NCI-H345 treated with DMSO at 0.1 percent for 48 hours (cell line): ENCODE data around the gene TLL1.

Experiments used
- DNase-seq: peaks from one replicate; lab custom pipeline; 2025; ENCODE audit not compliant: unreplicated experiment; lab: John Stamatoyannopoulos, UW

TLL1 gene

DNA sequence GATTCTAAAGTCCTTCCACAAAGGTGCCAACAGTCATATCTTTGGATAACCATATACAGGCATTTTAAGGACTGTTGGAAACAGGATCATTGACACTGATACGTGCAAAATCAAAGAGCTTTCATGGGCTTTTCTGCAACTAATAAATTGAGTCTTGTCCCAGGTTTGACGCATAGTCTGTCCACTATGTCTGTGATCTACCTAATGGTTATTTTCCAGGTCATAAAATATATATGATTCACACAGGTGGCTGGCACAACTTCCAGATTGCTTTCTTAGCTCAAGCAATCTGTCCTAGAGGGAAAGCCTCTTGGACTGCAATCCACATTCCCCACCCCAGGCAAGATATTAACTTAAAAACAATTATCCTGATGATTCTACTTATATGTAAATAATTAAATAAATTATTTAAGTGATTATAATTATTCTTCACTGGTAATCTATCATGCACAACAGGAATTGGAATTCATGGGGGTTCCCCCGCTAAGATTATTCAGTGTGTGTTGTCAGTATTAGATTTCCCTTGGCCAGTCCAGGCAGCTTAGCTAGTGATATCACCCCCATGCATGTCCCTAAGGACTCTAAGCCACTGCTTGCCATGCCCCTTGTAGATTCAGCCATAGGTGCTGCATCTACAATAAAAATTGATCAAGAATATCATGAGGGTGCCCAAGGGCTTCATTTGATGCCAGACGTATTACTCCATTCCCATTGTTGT, 97.8 kb downstream of the TLL1 start:
- no peak for DNase-seq

DNA sequence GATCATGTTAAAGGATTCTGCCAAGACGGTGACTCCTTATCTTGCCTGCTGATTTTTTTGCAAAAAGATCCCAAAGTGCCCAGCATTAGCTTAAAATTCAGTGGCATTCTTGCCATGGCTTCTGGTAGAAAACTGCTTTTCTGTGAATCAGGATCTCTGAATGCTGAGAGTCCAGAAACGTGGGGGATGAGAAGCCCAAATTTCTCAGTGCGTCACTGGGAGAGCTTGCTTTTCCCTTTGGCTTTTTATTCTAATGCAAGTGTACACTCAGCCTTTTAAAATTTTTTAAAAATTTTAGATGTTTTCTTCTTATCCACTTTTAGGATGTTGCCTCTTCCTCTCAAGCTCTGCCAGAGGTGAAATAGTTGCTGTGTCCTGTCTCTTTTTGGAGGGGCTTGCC, 98.4 kb downstream of the TLL1 start:
- no peak for DNase-seq

DNA sequence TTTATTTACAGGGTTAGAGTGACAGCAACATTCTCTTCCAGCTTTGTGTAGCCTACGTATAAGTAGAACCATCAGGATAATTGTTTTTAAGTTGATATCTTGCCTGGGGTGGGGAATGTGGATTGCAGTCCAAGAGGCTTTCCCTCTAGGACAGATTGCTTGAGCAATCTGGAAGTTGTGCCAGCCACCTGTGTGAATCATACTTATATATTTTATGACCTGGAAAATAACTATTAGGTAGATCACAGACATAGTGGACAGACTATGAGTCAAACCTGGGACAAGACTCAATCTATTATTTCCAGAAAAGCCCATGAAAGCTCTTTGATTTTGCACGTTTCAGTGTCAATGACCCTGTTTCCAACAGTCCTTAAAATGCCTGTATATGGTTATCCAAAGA, 98.9 kb downstream of the TLL1 start:
- no peak for DNase-seq

DNA sequence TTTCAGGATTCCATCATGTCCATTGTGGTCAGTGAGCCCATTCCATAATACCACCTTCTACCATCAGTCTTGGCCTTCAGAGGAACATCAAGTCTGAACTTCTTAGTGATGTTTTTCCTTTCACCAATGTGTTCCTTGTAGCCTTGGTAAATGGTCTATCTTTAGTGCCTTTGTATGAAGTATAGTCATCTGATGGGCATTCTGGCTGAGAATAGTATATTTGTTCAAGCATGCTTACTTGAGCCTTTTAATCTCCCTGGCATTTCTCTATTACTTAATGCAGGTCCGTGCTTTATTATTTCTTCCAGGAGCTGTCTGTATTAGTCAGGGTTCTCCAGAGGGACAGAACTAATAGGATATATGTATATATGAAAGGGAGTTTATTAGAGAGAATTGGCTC, 99.7 kb downstream of the TLL1 start:
- no peak for DNase-seq

DNA sequence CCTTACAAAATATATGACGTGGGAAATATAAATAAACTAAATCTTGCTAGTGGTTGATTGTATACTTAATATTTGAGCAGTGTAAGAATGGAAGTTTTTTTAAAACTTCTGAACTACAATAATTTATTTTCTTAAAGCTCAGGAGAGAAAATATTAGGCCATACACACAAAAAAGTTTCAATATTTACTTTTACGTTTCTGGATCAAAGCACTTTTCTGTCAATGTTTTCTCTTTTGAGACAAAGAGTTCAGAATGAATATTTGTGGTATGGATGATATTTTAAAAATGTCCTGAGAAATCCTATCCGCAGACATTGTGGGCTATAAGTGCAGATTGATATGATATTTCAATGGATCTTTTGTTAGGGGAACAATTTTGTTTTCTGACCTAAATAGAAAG, 109.9 kb downstream of the TLL1 start:
- DNase-seq: no peak

DNA sequence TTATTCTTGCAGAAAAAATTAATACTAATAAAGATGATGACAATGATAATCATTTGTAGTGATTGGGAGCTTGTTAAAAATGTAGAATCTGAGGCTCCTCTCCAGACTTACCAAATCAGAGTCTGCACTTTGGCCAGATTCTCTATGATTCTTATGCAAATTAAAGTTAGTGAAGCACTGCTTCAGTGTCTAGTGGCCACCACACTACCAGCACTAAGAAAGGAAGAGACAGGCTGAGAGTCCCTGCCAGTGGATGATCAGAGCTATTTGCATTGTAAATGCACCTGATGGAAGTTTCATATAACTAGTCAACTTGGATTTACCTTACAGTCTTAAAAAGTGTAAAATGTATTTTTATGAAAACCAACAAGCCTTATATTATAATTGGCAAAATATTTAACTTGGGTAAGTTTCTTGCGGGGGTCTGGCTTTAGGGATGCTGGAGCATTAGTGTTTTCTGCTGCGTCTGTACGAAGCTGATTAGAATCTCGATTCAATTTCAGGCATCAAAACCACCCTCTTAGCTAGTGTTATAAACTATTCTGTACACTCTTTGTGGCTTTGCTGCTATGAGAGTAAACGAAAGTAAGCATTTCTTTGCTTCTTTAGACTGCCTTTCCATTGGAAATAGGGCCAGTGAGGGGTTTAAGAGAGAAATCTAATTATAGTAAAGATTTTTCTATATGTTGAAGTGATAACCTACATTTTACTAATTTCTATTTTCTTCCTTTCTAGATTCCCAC, 114.1 kb downstream of the TLL1 start:
- no peak for DNase-seq

DNA sequence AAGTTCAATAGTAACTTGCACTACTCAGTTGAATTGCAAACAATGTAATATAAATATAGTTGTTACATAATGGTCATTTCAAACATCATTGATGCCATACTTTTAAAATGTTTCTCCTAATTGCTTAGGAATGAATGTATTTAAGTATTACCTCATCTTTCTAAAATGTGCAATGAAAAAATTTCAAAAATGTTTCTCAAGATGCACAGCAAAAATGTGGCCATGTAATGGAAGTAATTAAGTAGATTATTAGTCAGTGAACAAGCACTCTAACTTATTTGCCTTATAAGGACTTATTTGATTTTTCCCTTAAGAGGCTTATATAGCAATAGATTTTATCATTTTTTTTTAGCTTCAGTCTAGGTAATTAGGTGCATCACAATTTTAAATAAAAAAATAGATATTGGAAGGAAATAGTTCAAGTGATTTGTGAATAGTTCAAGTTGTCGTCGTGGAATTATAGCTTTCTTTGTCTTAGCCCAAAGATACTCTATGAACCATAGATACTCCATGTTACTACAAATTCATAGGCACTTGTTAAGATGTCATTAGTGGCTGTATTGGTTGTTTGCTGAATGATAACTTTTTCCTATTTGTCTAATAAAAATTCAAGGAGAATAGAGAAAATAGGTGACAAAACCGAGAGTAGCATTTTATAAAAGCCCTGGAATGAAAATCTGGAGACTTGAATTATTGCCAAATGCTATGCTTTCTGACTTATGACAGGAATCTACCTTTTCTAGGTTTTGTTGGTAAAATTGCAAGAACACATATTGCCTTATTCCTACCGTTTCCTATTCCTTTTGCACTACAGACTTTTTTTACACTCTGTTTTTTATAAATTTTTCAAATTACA, 118.5 kb downstream of the TLL1 start:
- DNase-seq: no peak

DNA sequence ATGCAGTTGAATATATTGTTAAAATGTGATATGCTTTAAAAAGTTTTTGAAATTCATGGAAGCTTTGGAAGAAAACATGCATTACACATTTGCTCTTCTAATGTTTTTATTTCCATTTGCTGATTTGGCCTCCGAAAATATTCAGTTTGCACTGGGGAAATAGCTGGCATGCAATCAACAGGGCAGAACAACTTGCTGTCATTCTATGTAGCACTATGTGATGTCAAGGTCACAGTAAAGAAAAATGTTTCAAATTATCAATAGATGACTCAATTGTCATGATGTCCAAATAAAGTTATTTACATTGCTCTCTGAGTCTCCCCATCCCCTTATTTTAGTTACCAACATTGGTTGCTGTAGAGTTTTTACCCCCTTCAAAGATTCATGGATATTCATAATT, 119.2 kb downstream of the TLL1 start:
- DNase-seq: no peak

DNA sequence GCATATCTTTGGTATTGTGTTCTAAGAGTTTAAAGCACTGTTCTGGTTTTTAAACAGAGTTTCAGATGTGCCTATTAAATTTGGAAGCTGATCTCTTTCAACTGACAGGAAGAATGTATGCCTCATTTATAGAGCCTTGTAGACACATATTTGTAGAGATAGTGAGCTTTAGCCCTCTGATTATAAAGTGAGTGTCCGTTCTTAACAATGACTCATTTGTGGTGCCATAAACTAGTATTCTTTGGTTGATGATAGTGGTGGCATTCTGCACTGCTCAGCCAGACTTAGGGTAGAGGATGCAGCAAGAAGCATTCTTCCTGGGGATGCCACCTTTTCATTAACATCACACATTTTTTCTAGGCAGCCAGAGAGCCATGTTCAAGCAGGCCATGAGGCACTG, 121.7 kb downstream of the TLL1 start:
- no peak for DNase-seq

DNA sequence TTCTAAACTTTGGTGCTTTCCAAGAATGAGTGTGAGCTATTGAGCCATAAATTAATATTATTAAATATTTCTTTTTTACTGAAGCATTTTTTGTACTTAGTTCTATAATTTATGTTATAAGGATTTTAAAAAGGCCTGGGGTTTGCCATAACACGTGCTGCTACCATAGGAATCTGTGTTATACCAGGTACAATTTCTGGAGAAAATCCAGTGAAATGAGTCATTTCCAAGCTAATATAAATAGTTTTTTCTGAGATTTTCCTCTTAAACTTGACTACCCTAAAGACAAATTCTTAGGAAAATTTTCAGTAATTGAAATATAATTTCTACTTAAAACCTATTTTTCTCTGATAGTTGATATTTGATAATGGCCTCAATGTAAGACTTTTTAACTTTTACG, 130.8 kb downstream of the TLL1 start:
- DNase-seq: no peak

DNA sequence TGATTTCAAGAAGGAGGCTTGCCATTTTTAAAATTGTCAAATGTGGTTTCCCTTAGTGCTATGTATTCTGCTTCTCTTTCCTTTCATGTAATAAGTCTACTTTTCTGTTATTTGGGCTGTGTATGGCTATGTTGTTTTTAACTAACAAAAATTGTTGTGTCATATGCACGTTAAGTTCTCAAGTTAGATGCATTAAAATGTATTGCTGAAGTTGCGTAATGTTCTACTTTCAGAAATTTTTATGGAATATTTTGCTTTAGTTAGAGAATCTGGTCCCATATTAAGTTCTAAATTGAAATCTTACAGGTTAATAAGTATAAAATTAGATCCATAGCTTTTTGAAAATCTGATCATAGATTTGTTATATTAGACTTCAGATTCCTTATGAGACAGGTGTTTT, 133.2 kb downstream of the TLL1 start:
- no peak for DNase-seq

DNA sequence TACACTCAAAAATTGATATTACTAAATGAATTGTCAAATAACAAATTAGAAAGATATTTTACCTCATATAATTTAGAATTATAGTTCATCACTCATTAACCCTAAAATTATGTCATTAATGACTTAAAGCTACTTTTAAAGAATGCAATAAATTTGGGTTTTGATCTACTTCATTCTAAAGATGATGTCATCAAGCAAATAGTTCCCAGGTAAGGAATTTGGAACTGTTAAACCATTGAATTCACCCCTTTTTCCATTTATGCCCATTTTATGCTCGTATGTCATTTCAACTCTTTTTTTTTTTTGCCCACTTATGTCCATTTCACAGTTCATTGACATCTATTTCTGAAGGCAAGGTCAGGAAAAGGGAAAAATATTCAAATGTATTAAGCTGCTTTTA, 135.5 kb downstream of the TLL1 start:
- no peak for DNase-seq

DNA sequence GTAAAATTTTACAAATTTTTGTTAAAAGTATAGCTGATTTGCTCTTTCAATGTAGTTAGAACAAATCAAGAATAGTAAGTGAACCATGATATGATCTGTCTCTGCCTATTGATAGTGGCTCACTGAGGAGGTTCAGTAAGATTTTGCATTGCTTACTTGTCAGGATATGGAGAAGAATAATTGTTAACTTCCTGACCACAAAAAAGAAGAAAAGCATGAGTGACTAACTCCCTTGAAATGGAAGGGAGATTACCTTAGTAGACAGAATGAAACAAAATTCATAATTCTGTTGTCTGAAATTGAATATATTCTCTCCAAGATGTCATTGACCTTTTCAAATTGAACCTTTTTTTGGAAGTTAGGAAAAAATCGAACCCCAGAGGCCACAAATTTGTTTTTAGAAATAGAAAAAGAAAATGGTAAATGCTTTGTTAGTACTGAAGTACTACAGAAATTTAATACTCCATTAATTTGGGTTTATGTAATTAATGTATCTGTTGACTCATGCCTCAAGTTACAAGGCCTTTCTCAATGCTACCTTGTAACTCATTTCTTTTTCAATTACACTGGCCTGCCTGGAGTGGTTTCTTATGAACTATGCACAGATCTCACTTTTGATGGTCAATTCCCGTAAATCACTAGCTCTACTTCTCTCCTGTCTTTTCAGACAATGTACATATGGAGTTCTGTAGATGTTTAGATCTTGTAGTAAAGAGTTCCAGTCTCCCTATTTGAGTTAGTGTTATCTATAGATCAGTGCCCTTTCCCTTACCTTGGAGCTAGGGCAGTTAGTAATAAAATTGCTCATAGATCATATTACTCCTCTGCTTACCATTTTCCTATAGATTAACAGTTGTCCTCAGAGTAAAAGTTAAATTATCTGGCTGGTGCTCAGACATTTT, 139.3 kb downstream of the TLL1 start:
- DNase-seq: no peak

DNA sequence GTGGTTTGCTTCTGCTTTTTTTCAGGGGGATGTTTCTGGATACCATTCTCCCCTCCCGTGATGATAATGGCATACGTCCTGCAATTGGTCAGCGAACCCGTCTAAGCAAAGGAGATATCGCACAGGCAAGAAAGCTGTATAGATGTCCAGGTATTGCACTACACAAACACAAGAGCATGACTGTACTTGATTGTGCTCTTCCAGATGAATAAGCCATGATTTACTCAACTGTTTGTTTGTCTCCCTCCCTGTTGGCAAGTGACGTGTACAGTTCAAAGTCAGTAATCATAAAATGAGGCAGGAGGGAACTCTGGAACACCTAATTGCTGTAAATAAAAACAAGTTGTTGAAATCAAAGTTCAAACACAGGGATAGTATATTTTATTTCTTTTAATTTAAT, 141.4 kb downstream of the TLL1 start:
- no peak for DNase-seq

DNA sequence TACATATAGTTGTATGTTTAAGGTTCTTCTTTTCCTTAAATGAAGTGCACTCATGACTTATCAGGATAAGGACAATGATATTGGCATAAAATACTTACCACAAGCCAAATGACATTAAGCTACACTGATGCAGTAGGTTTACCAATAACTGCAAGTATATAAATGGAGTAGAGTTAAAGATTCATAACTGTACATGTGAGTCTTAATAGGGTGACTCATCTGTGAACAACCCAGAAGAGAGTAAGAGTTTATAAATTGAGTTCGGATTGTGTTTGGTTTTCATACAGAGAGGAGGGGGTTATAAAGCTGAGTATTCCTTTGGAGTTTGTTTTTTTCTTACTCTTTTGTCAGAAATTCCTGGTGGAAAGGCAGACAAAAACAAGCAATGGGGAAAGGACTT, 144.8 kb downstream of the TLL1 start:
- no peak for DNase-seq

DNA sequence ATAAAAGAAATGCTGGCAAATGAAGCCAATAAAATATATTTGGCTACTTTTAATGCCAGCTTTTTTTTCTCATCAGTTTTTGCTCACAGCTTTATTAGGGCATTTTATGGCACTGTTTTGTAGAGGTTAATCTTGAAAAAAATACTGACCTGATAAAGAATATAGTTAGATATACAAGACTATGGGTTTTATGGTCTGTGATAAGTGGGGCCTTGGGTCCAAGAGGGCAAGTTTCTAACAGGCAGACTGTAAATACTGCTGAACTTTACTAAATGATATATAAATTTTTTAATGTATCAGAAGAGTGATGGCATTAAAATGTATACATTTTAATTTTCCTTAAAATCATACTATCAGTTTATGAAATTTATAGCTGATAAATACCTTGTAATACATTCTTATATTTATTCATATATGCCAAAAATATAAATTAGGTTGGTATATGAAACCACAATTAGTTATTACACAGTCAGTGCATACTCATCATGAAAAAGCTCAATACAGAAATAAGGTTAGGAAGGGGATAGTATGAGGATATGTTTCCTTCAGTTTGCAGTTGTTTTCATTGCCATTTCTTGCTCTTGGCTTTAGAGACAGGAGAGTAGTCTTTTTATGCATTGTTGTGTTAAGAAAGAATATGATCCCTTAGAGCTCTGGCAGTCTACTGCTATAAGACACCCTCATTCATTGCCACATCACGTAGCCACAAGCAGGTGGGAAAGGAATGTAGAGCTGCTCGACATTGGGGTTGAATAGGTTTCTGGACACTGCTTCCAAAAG, 146.6 kb downstream of the TLL1 start:
- no peak for DNase-seq

DNA sequence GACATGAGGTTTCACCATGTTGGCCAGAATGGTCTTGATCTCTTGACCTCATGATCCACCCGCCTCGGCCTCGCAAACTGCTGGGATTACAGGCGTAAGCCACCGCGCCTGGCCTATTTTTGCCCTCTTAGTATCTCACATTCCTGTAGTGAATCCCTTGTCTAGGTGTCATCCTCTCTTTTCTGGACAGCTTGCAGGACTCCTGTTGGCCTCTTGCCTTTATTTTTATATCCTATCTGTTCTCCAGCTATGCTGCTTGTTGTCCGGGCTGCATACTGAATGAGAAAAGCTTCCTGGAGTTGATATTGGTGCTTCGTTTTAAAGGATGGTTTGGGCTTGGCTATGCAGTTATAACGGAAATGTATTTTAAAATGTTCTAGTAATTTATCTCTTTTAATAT, 148.6 kb downstream of the TLL1 start:
- no peak for DNase-seq

DNA sequence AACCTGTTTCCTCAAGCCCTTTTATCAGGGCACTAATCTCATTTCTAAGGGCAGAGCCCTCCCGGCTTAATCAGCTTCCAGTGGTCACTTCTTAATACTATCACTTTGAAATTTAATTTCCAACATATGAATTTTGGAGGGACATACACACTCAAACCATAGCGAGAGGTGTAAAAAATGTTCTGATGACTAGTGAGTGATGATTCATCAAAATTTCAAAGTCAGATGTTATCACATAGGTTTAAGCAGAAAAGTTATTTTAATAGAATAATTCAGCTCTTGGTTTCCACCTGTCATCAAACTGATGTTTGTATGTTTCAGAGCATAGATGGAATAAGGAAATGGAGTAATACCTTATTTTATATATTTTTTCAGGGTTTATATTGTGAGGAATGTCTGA, 161.9 kb downstream of the TLL1 start:
- no peak for DNase-seq

DNA sequence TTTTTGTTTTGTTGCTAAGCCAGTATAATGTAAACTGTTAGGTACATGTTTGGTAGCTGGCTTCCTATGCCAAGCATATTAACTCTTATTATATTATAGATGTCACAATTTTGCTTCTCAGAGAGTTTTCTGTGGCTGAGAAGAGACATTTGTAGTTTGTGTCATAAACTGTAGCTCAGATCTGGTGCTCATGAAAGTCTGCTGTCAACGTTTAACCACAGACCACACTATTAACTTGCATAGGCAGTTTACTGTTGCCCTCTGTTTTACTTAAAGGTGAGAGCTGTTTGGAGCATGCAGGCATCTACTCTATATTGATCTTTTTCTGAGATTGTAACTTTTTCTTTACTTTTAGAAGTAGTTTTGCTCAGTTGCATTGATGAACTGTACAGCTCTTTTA, 166.8 kb downstream of the TLL1 start:
- DNase-seq: no peak

DNA sequence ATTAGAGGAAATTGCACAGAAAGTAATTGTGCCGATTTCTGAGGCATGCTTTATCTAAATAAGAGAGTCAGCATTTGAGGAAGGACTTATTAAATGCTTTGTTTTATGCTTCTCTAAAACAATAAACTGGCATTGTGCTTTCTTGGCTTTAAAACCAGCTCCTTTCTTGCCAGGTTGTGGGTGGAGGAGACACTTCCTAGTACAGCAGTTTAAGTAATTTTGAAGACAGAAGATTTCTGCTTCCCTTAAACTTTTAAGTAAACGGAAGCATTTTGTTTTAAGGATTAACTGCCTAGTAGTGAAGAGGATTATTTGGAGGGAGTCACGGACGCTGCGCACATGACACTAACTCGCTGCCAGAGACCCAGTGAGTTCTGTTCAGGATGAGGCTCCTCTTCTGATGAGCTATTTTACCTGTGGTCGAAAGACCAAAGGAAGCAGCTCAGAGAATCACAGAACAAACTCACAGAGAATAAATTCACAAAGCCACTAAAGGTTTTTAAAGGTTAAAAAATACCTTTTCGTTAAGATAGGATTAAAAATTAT, 169.5 kb downstream of the TLL1 start:
- no peak for DNase-seq
